Testis (tissue), 3 donors: ENCODE results near the gene ZSCAN22. TPM values are rescaled to one million over a fixed set of nuclear protein-coding genes. Genes with fewer than 3 reads are reported as not detected.

Experiments
- DNase-seq: peaks from one replicate; pipeline ENCODE4 v3.0.0-alpha.2; 2019
- H3K27ac ChIP-seq, 2 donors: fragments of 200-600 bp; sonication (generic); one replicate each; pipeline ENCODE4 v1.5.1; 2019
- H3K27me3 ChIP-seq: fragments of 200-600 bp; sonication (generic); one replicate; pipeline ENCODE4 v1.5.1; 2019
- H3K36me3 ChIP-seq: fragments of 200-600 bp; sonication (generic); one replicate; pipeline ENCODE4 v1.5.1; 2017; ENCODE audit warnings: low read depth; ENCODE audit errors: missing control alignments
- H3K4me1 ChIP-seq: fragments of 200-600 bp; sonication (generic); one replicate; pipeline ENCODE4 v1.5.1; 2019
- H3K4me3 ChIP-seq, 2 donors: fragments of 200-600 bp; sonication (generic); one replicate each; pipeline ENCODE4 v1.5.1; 2017 to 2019
- H3K9me3 ChIP-seq: fragments of 200-600 bp; sonication (generic); one replicate; pipeline ENCODE4 v1.5.1; 2017
- POLR2A ChIP-seq: fragments of 450-650 bp; IDR thresholded peaks from one replicate; pipeline ENCODE4 v1.6.1; 2017; ENCODE audit warnings: antibody characterized with exemption, mild to moderate bottlenecking, moderate library complexity
- WGBS, 2 donors: methylation state at CpG; one replicate each; pipeline ENCODE4 v1.1.5; 2018; 5-methylcytosine and 5-hydroxymethylcytosine counted together
- intact Hi-C: fragments of 100-400 bp; cut with DNase I; formaldehyde crosslinking; loops from one replicate; pipeline ENCODE4 v1.15.1; 2023; ENCODE audit warnings: low total_unique reads
- polyA plus RNA-seq: library from polyadenylated mRNA; stranded (reverse); fragments of 350-450 nt; fragmentation: Illumina TruSeq; extraction: RNeasy Lipid Tissue Mini Kit (QIAGEN cat#74804); gene quantifications from one replicate; pipeline ENCODE4 v1.2.3, GENCODE V29; 2014; ENCODE audit warnings: low read depth, low replicate concordance; ENCODE audit not compliant: insufficient read depth
- total RNA-seq, 2 donors: library from RNA; depleted of rRNA; stranded (reverse); fragments of >200 nt; gene quantifications; one replicate each; pipeline ENCODE4 v1.2.3, GENCODE V29; 2016
- TF ChIP-seq, protein P1 (sequence below), 3 experiments: fragments of 450-650 bp in 2 of 3; fragments of 200-600 bp in 1 of 3; sonication (generic) in 1 of 3; IDR thresholded peaks; one replicate each; pipeline ENCODE4 v1.5.1; 2016 to 2019; ENCODE audit warnings: antibody characterized with exemption in 3 of 3, mild to moderate bottlenecking in 2 of 3, moderate library complexity in 1 of 3

The ZSCAN22 gene
- total and polyA plus RNA-seq, 3 donors from 2014 or later, result 2.4 to 4.9 (median 3.5) TPM

- no peak for TF ChIP-seq POLR2A
- TF ChIP-seq, protein P1, sequence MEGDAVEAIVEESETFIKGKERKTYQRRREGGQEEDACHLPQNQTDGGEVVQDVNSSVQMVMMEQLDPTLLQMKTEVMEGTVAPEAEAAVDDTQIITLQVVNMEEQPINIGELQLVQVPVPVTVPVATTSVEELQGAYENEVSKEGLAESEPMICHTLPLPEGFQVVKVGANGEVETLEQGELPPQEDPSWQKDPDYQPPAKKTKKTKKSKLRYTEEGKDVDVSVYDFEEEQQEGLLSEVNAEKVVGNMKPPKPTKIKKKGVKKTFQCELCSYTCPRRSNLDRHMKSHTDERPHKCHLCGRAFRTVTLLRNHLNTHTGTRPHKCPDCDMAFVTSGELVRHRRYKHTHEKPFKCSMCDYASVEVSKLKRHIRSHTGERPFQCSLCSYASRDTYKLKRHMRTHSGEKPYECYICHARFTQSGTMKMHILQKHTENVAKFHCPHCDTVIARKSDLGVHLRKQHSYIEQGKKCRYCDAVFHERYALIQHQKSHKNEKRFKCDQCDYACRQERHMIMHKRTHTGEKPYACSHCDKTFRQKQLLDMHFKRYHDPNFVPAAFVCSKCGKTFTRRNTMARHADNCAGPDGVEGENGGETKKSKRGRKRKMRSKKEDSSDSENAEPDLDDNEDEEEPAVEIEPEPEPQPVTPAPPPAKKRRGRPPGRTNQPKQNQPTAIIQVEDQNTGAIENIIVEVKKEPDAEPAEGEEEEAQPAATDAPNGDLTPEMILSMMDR (IDR thresholded peaks at IDR 0.05), result peak in 1 of 3 experiments; percentile 19
- peak; percentile 98 for DNase-seq
- no peaks in the 10 kb centered on the region for H3K9me3 ChIP-seq
- no peaks in the 10 kb centered on the region for H3K4me1 ChIP-seq
- H3K36me3 ChIP-seq, result no peaks in the 10 kb centered on the region
- H3K27me3 ChIP-seq, result no peaks in the 10 kb centered on the region
- WGBS, 2 donors, result 0% methylated on average over 11 to 62 of the region's 74 CpGs
- peak within 1 kb of the TSS; percentile 87 to 88 for H3K27ac ChIP-seq
- peak within 1 kb of the TSS; percentile 75 to 89 for H3K4me3 ChIP-seq
- intact Hi-C loops, result no loop called here
These were observed 35.6 kb downstream of the ZSCAN22 start, which contains the start of gene ZNF497 for GRCh38 chr19:58362272-58362994. ZNF497 (minus strand) TSS chr19:58362751; CDS start chr19:58357635, 5,116 bp downstream.

- WGBS, 2 donors, result 88 to 90% methylated on average over 3 to 5 of the region's 5 CpGs
- no peak overlapping the region for H3K4me3 ChIP-seq
- intact Hi-C loops, result no loop called here
These were observed 37.4 kb downstream of the ZSCAN22 start for GRCh38 chr19:58364146-58364545.

DNA sequence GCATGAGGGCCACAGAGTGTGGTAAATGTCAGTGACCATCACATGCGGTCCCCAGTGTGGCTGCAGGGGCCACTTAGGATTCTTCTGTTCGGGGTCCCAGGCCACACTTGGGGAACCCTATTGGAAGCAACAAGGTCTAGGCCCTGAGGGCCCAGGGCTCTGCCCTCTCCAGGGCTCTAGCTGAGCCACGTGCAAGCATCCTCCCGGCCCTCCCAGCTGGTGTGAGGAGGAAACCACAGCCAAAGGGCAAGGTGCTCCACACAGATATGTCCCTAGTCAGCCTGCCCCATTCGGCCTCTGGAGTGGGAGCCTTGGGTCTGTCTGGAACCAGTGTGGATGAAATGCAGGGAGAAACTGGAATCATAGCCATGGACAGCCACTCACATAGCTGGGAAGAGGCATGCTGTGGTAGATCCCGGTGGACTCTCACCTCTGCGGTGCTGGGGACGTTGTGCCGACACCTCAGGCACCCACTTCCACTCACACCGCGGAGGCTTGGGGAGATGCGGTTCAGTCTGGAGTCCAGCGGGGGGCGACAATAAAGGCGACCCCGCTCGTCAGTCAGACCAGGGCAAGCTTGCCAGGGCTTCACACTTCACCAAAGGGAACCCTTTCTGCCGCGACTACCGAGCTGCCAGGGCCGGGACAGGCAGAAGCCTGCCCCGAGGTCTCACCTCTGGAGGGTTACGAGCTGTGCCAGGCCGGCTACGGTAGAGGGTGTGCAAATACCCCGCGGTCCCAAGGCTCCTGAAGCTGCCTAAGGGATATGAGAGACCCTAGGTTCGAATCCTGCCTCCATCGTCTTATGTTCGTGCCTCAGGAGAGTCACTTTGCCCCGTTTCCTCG, 40.0 kb downstream of the ZSCAN22 start:
- intact Hi-C loops, result no loop called here
- Histone ChIP-seq H3K4me1 (no peaks in the 10 kb centered on the region), H3K27ac (peak overlapping the region in 1 of 2 donors; percentile 16), H3K27me3 (no peaks in the 10 kb centered on the region), H3K36me3 (no peaks in the 10 kb centered on the region), H3K9me3 (no peaks in the 10 kb centered on the region), H3K4me3 (peak overlapping the region in 1 of 2 donors; percentile 48)
- TF ChIP-seq, protein P1 (IDR thresholded peaks at IDR 0.05), result no peak
- TF ChIP-seq POLR2A, result no peak
- WGBS, 2 donors, result 77 to 83% methylated on average over 19 to 32 of the region's 32 CpGs
- no peak for DNase-seq

More at GRCh38 chr19:58364146-58364545, 37.4 kb downstream of the ZSCAN22 start:
- no peaks in the 10 kb centered on the region for H3K27me3 ChIP-seq
- H3K27ac ChIP-seq, result no peak overlapping the region
- H3K9me3 ChIP-seq, result no peaks in the 10 kb centered on the region
- no peak for DNase-seq
- H3K4me1 ChIP-seq, result no peaks in the 10 kb centered on the region
- TF ChIP-seq POLR2A, result no peak
- TF ChIP-seq, protein P1 (IDR thresholded peaks at IDR 0.05), result no peak
- no peaks in the 10 kb centered on the region for H3K36me3 ChIP-seq

DNA sequence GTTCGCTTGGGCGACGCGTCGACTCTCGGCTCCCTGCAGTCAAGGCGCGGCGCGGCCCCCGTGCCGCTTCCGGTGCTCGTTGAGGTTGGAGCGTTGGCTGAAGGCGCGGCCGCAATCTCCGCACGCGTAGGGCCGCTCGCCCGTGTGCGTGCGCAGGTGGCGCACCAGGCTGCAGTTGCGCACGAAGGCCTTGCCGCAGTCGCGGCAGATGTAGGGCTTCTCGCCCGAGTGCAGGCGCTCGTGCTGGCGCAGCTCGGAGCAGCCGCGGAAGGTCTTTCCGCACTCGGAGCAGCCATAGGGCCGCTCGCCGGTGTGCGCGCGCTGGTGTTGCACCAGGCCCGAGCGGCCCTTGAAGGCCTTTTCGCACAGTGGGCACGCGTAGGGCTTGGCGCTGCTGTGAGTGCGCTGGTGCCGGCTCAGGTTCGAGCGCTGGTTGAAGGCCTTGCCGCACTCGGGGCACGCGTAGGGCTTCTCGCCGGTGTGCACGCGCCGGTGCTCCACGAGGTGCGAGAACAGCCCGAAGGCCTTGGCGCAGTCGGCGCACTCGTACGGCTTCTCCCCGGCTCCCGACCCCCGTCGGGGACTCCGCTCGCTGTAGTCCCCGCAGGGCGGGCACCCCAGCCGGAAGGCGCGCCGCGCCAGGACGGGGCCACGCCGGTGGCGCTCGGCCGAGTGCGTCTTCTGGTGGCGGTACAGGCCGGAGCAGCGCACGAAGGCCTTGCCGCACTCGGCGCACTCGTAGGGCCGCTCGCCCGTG, 41.1 kb downstream of the ZSCAN22 start:
- peak overlapping the region in 1 of 2 donors; percentile 16 for H3K27ac ChIP-seq
- peak; percentile 37 for DNase-seq
- no peaks in the 10 kb centered on the region for H3K27me3 ChIP-seq
- 63 to 68% methylated on average over 44 to 88 of the region's 106 CpGs for WGBS, 2 donors
- H3K36me3 ChIP-seq, result no peaks in the 10 kb centered on the region
- peak overlapping the region; percentile 21 to 48 for H3K4me3 ChIP-seq
- no peak for TF ChIP-seq POLR2A
- TF ChIP-seq, protein P1 (IDR thresholded peaks at IDR 0.05), result no peak
- intact Hi-C loops, result no loop called here
- no peaks in the 10 kb centered on the region for H3K9me3 ChIP-seq
- H3K4me1 ChIP-seq, result peaks cover 6% of the 10 kb centered on the region
